Stimulated activated CD8-positive, alpha-beta memory T cell treated with anti-CD3 and anti-CD28 coated beads, Interleukin-4, amount 100 ng/mL, for 4 hours (primary cell): Measurements from ENCODE around the gene CDC26.
"Not testable (repeated sequence)": the region's sequence is repeated elsewhere in the genome, so short reads cannot be mapped to it uniquely, and the experiment has no call there.

Experiments
- DNase-seq, 2 donors: peaks; one replicate each; pipeline ENCODE4 v3.0.0-alpha.2; 2020; ENCODE audit warnings: low read depth in 2 of 2, low spot score in 1 of 2

The CDC26 gene

GRCh38 chr9:113296247-113296646 is 20.9 kb upstream of the CDC26 start:
- not testable (repeated sequence) for DNase-seq

GRCh38 chr9:113293285-113293878 is 18.0 kb upstream of the CDC26 start:
- no peak for DNase-seq

- no peak for DNase-seq
These were observed 14.8 kb upstream of the CDC26 start for GRCh38 chr9:113290052-113290607.

GRCh38 chr9:113289091-113289490 is 13.7 kb upstream of the CDC26 start:
- DNase-seq: no peak

GRCh38 chr9:113281356-113281755 is 6.0 kb upstream of the CDC26 start:
- DNase-seq: no peak

GRCh38 chr9:113278840-113279239 is 3.5 kb upstream of the CDC26 start:
- DNase-seq: no peak

GRCh38 chr9:113274474-113275156 is 757 bp downstream of the CDC26 start:
- no peak for DNase-seq

GRCh38 chr9:113269871-113270270 is 5.5 kb downstream of the CDC26 start:
- no peak for DNase-seq

- no peak for DNase-seq
These were observed 6.0 kb downstream of the CDC26 start for GRCh38 chr9:113269355-113269754.

- DNase-seq: no peak
These were observed 7.3 kb downstream of the CDC26 start for GRCh38 chr9:113267911-113268566.

GRCh38 chr9:113266174-113266573 is 9.2 kb downstream of the CDC26 start:
- DNase-seq: no peak

- DNase-seq: no peak
These were observed 13.3 kb downstream of the CDC26 start for GRCh38 chr9:113261917-113262671.

- no peak for DNase-seq
These were observed 17.1 kb downstream of the CDC26 start for GRCh38 chr9:113258282-113258681.

GRCh38 chr9:113257863-113258262 is 17.5 kb downstream of the CDC26 start:
- DNase-seq: no peak

GRCh38 chr9:113255438-113255837 is 19.9 kb downstream of the CDC26 start:
- no peak for DNase-seq

- DNase-seq: no peak
These were observed 20.4 kb downstream of the CDC26 start for GRCh38 chr9:113254991-113255390.

- DNase-seq: no peak
These were observed 24.6 kb downstream of the CDC26 start for GRCh38 chr9:113250807-113251206.

- not testable (repeated sequence) for DNase-seq
These were observed 25.7 kb downstream of the CDC26 start for GRCh38 chr9:113249661-113250060.

- DNase-seq: no peak
These were observed 27.7 kb downstream of the CDC26 start for GRCh38 chr9:113247640-113248039.

- DNase-seq: no peak
These were observed 28.4 kb downstream of the CDC26 start for GRCh38 chr9:113246928-113247327.

- DNase-seq: no peak
These were observed 29.5 kb downstream of the CDC26 start for GRCh38 chr9:113245894-113246293.
